T47D (cell line): Measurements from ENCODE around the gene PITPNB.

Source experiments
- DNase-seq, 2 experiments: peaks; one replicate each; pipeline versions ENCODE4 v3.0.0 to v3.0.0-alpha.2; 2011 to 2012; ENCODE audit warnings: low read depth in 1 of 2, low spot score in 1 of 2
- JUND ChIP-seq: IDR thresholded peaks from 2 replicates; pipeline ENCODE4 v1.6.1; 2012; ENCODE audit warnings: low read depth
- in situ Hi-C: cut with HindIII; loops from 2 replicates; pipeline ENCODE4 v1.10.0; 2016; ENCODE audit warnings: low sequenced_read_pairs, low pct_unique_long_range_greater_than_20kb

Gene PITPNB

DNA sequence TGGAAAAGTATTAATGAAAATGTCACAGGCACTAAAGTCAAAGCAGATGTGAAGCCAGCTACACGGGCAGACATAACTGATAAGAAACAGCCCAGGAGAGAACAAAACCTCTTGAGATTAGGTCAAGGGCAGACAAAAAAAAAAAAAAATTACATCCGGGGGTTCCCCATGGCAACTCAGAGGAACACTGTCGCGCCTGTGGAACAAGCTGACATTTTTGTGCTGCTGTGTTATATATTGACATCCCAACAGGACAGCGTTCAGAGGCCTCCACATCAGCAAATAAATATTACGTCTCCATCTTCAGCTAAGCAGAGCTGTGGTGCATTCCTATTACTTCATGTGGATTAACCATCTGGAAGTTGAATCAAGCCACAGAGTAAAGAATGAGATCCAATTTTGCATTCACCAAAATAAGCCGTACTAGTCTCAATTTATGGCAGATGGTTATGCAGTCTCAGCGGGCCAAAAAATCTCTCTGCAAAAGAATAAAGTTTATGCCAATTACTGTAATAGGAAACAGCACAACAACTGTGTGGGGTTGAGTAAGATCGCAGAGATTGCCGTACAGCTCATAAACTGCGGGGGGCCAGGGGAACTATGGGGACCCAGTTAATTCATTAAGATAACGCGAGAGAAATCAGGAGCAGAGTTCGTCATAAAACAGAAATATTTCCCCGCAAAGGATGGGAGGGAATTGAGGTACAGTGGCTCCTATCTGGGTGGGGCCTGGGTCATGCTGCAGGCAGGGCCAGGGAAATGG is 76.2 kb downstream of the PITPNB start:
- TF ChIP-seq JUND: no peak
- in situ Hi-C loops: no loop called here
- DNase-seq: no peak

DNA sequence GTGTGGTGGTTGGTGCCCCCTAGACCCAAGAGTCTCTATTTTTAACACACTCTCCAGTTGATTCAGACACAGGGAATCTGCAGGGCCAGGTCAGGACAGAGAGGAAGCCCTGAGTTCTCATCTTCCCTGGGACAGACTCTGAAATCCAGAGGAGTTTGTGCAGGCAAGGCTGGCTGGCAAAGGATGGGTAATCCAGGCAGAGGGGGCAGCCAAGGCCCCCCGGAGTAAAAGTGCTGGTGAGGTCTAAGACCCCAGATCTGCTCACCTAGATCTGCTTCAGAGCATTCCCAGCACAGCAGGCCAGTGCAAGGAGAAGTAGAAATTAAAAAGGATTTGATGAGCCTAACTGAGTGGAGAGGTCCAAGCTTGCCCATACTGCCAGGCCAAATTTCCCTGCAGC is 76.9 kb downstream of the PITPNB start:
- no peak for TF ChIP-seq JUND
- in situ Hi-C loops: no loop called here
- DNase-seq: no peak

DNA sequence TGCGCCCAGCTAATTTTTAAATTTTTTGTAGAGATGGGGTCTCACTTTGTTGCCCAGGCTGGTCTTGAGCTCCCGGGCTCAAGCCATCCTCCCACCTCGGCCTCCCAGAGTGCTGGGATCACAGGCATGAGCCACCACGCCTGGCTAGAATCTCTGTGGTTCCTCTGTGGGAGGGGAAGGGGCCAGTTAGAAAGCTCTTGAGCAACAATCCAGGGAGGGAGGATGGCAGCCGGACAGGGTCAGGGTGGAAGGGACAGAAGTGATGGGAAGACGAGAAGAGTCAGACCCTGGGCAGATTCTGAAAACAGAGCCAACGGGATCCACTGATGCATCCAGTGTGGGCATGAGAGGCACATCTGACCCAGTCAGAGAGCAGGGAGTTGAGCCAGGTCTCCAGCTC is 78.6 kb downstream of the PITPNB start:
- TF ChIP-seq JUND: no peak
- in situ Hi-C loops: no loop called here
- no peak for DNase-seq

DNA sequence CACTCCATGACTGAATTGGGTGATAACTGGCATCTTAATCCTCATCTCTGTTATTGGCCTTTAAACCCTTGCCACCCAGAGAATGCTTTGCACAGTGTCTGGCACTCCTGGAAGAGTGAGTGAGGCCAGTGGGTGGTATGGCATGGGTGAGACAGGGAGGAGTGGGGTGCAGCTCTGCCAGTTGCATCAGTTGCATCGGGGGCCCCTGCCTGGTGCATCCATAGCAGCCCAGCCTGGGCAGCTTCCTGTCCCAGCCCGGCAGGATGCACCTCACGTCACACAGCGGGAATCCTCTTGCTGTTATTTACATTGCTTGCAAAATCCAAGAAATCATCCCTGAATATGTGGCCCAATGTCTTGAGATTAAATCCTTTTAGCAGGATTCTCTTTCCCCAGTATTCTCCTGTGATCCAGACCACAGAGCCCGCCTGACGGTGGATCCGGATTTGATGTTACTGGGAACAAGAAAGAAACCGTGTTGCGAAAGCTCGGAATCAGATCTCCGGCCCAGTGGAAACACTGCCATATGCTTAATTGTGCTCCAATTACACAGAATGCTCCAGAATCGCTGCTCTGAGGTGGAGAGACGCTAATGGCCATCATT is 79.9 kb downstream of the PITPNB start:
- DNase-seq: no peak
- no peak for TF ChIP-seq JUND
- in situ Hi-C loops: no loop called here

DNA sequence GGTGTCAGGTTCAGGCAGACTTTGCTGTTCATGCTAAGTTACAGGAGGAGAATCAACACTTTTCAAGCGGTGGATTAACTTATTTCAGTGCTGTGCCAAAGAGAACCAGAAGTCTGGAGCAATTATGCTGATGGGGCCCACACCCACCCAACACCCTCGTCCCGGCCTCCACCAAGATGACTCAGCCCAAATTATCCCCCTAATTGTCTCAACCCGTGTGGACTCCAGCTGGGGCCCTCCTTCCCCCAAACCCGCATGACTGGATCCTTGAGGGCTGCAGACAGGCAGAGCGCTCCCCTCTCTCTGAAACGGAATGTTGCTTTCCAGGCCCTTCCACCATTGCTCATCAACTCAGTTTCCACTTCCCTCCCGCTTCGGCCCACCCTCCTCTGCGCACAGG is 82.9 kb downstream of the PITPNB start:
- in situ Hi-C loops: no loop called here
- TF ChIP-seq JUND: no peak
- DNase-seq: no peak

DNA sequence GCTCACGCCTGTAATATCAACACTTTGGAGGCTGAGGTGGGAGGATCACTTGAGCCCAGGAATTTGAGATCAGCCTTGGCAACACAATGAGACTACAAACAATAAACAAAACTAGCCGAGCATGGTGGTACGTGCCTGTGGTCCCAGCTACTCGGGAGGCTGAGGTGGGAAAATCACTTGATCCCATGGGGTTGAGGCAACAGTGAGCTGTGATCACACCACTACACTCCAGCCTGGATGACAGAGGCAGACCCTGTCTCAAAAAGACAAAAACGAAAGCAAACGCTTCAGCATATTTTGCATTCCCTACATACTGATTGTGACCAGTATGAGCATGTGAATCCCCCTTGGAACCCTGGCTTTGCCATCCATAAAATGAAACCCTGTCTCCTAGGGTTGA is 83.6 kb downstream of the PITPNB start:
- in situ Hi-C loops: no loop called here
- TF ChIP-seq JUND: no peak
- DNase-seq: no peak

DNA sequence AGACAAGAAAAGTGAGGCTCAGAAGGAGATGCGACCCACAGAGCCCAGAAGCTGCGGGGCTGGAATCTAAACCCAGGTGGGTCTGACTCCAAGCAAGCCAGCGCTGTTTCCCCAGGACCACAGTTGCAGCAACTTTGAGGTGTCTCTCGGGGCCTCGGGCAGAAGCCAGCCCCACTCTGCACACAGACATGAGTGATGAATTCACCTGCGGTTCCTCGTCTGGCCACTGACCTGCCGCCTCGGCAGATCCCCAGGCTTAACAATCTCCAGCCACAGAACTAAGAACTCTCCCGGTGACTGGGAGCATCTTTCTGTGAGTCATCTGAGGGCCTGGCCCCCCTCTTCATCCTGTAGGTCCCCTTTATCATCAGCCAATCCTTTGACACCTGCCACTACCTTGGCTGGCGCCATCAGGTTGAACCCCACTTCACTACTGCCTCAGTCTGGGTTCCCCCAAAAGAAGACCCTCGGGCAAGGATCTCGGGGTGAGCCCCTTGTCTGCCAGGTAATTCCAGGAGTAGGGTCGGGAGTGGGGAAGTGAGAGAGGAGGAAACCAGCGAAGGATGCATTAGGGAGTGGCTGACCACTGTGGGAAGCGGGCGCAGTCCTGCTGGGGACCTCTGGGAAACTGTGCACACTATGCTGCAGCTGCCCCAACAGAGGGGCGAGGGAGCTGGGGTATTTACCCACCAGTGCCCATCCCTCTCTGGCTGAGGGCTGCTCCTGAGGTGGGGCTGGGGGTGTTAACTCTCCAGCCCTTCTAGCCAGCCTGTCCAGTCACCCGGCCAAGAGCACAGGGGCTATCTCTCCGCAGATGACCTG is 84.5 kb downstream of the PITPNB start:
- DNase-seq: no peak
- no peak for TF ChIP-seq JUND
- in situ Hi-C loops: no loop called here

DNA sequence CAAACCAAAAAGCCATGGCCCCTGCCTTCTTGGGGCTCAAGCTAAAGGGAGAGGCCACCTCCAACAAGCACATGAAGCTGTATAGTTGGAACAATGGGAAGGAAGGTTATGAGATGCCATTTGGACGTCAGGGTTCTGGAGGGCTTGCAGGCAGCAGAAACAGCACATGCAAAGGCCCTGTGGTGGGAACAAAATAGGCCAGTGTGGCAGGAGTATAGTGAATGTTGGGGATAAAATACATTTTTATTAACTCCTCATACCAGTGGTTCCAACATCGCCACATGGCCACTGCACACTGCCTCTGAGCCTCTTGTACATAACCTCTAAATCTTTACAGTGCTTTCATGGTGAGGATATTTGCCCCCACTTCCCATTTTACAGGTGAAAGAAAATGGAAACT is 85.3 kb downstream of the PITPNB start:
- in situ Hi-C loops: no loop called here
- no peak for DNase-seq
- no peak for TF ChIP-seq JUND

DNA sequence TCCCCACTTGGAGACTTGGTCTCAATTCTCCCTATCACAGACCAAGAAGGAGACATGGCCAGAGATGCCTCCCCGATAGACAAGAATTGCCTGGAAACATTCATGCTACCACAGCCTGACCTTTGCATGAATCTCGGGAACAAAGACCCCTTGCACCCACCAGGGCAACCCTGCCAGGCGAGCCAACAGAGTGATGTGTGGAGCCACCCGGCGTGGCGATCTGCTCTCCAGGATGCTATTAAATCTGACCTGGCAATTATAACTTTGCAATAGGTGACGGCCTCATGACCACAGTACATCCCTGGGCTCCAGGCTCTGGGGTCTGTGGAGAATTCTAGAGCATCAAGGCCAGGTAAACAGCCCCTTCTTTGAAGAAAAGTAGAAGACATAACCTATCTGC is 86.5 kb downstream of the PITPNB start:
- TF ChIP-seq JUND: no peak
- in situ Hi-C loops: no loop called here
- no peak for DNase-seq

DNA sequence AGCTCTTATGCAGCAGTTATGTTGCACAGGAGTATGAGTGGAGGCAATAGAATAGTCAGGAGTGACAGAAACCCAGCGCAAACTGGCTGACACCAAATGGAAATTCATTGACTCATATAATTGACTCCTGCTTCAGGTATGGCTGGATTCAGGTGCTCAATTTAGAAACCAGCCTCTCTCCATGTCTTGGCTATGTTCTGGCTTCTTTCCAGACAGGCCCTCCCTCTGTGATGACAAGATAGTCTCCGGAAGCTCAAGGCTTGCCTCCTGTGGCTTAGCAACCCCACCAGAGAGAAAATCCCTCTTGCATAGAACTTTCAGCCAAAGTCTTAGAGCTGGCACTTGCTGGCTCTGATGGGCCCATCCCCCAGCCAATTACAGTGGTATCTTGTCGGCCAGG is 89.4 kb downstream of the PITPNB start:
- no peak for TF ChIP-seq JUND
- no peak for DNase-seq
- in situ Hi-C loops: no loop called here

DNA sequence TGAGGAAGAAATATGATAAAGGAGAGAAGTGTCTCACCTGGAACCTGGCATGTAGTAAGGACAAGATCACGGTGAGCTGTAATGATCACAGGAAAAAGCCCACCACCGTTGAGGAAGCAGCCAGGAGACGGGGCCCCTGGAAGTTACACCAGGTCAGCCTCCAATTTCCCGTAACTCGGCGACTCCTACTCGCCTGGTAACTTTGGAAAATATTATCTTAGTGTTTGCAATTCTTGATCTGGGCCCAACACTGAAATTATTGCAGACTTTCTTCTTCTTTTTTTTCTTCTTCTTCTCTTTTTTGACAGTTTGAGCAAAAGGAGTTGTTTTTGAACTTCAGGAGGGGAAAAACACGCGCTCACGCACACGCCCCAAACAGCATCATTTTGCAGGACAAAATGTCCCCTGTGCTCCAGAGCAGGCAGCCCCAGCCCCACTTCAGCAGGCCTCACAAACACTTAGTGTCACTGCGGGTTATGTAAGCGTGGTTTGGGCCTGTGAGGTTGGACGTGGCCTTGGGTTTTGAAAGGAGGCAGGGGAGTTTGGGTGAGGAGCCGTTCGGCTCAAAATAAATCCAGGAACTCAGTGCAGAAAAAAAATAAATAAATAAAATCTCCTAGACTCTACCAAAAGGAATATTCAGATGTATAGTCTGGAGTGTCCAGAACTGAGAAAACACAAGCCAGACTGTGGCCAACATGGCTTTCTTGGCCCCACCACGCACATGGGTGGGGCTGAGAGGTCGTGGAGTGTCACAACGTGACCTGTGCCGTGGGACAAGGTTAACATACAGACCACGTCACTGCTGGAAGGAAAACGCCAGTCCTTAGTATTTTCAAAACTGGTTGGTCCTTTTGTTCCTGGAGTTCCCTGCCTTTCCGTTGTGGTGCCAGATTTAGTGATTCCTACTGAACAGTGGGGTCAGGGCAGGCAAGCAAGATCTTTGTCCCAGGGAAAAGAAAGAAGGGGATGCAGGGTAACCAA is 91.2 kb downstream of the PITPNB start:
- no peak for TF ChIP-seq JUND
- DNase-seq: no peak
- in situ Hi-C loops: no loop called here

DNA sequence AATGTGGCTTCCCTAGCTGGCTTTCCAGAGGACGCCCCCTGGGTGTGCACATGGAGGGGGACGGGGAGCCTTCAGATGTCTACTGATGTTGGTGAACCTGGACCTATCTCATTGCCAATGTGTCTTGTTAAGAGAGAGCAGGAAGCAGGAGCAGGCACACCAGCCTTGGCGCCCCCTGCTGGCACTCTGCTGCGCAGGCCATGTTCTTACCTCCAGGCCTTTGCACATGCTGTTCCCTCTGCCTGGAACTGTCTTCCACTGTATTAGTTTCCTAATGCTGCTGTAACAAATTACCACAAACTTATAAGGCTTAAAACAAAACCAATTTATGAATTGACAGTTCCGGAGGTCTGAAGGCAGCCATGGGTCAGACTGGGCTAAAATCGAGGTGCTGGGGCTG is 93.9 kb downstream of the PITPNB start:
- DNase-seq: peak in 1 of 2 experiments; percentile 22
- in situ Hi-C loops: no loop called here
- TF ChIP-seq JUND: no peak
